Activated CD4-positive, alpha-beta T cell treated with anti-CD3 and anti-CD28 coated beads, Interleukin-2, Interleukin-6, amounts not matched to agents 100 ng/mL and 50 ng/mL, durations not matched to agents 16 hours and 8 hours (primary cell): ENCODE measurements around the gene LGALS3.

Experiments
- DNase-seq: peaks from one replicate; pipeline ENCODE4 v3.0.0-alpha.2; 2020

The LGALS3 gene

GRCh38 chr14:55133416-55133815 is 4.4 kb downstream of the LGALS3 start:
- no peak for DNase-seq

GRCh38 chr14:55136241-55136640 is 7.2 kb downstream of the LGALS3 start:
- no peak for DNase-seq

- DNase-seq: no peak
Measured at GRCh38 chr14:55136885-55137786, 8.1 kb downstream of the LGALS3 start.

GRCh38 chr14:55138091-55138490 is 9.0 kb downstream of the LGALS3 start:
- no peak for DNase-seq

GRCh38 chr14:55139141-55139540 is 10.1 kb downstream of the LGALS3 start:
- DNase-seq: no peak

GRCh38 chr14:55139696-55140509 is 10.9 kb downstream of the LGALS3 start:
- no peak for DNase-seq

GRCh38 chr14:55141825-55142224 is 12.8 kb downstream of the LGALS3 start:
- DNase-seq: no peak

GRCh38 chr14:55142466-55142865 is 13.4 kb downstream of the LGALS3 start:
- no peak for DNase-seq

GRCh38 chr14:55146425-55146824 is 17.4 kb downstream of the LGALS3 start:
- DNase-seq: no peak

- no peak for DNase-seq
Measured at GRCh38 chr14:55151601-55152000, 22.5 kb downstream of the LGALS3 start.

GRCh38 chr14:55152052-55152753 is 23.2 kb downstream of the LGALS3 start:
- no peak for DNase-seq

GRCh38 chr14:55153951-55154350 is 24.9 kb downstream of the LGALS3 start:
- DNase-seq: no peak

- peak; percentile 9 for DNase-seq
Measured at GRCh38 chr14:55157080-55157479, 28.0 kb downstream of the LGALS3 start.

- no peak for DNase-seq
Measured at GRCh38 chr14:55158412-55158811, 29.4 kb downstream of the LGALS3 start.

GRCh38 chr14:55160989-55161388 is 31.9 kb downstream of the LGALS3 start:
- DNase-seq: peak; percentile 22

- no peak for DNase-seq
Measured at GRCh38 chr14:55170526-55170925, 41.5 kb downstream of the LGALS3 start.

GRCh38 chr14:55180006-55180405 is 51.0 kb downstream of the LGALS3 start:
- DNase-seq: no peak

- no peak for DNase-seq
Measured at GRCh38 chr14:55180434-55180833, 51.4 kb downstream of the LGALS3 start.

GRCh38 chr14:55188686-55189295 is 59.7 kb downstream of the LGALS3 start:
- DNase-seq: no peak

- peak; percentile 30 for DNase-seq
Measured at GRCh38 chr14:55190906-55191202, 61.8 kb downstream of the LGALS3 start.

GRCh38 chr14:55191203-55192053 is 62.4 kb downstream of the LGALS3 start, which contains the start of gene DLGAP5:
TSS of gene DLGAP5 (minus strand) at chr14:55191585. CDS start at chr14:55189179, 2,406 bp downstream.
- DNase-seq: peak; percentile 97

- DNase-seq: no peak
Measured at GRCh38 chr14:55192054-55192621, 63.1 kb downstream of the LGALS3 start.
